Breast epithelium (tissue), 4 donors: ENCODE data around the gene LRRIQ3. TPM values are rescaled to one million over a fixed set of nuclear protein-coding genes. Genes with fewer than 3 reads are reported as not detected.

ENCODE experiments used
- DNase-seq, 2 donors: peaks; one replicate each; pipeline ENCODE4 v3.0.0-alpha.2; 2019; ENCODE audit warnings: low spot score in 2 of 2
- H3K27ac ChIP-seq, 2 donors: fragments of 200-600 bp; sonication (generic) in 1 of 2; one replicate each; pipeline ENCODE4 v1.5.1; 2016 to 2019; ENCODE audit warnings: mild to moderate bottlenecking in 1 of 2
- H3K27me3 ChIP-seq, 2 donors: fragments of 200-600 bp; sonication (generic) in 1 of 2; one replicate each; pipeline versions ENCODE4 v1.5.1 to v1.6.0; 2017 to 2019; ENCODE audit warnings: control low read depth in 1 of 2, mild to moderate bottlenecking in 1 of 2
- H3K36me3 ChIP-seq: fragments of 200-600 bp; one replicate; pipeline ENCODE4 v1.5.1; 2019
- H3K4me1 ChIP-seq, 2 donors: fragments of 200-600 bp; sonication (generic); one replicate each; pipeline ENCODE4 v1.5.1; 2016 to 2019; ENCODE audit warnings: control low read depth in 1 of 2
- H3K4me3 ChIP-seq, 3 donors: fragments of 200-600 bp; sonication (generic); 1 replicate in 2 of 3; 2 replicates in 1 of 3; pipeline ENCODE4 v1.5.1; 2016 to 2019; ENCODE audit warnings: mild to moderate bottlenecking in 3 of 3, moderate library complexity in 2 of 3
- H3K9me3 ChIP-seq, 2 donors: fragments of 200-600 bp; sonication (generic) in 1 of 2; one replicate each; pipeline ENCODE4 v1.5.1; 2016 to 2019; ENCODE audit warnings: control low read depth in 1 of 2
- POLR2A ChIP-seq: fragments of 450-650 bp; IDR thresholded peaks from one replicate; pipeline ENCODE4 v1.6.1; 2016; ENCODE audit warnings: antibody characterized with exemption, mild to moderate bottlenecking, moderate library complexity
- POLR2AphosphoS5 ChIP-seq, 3 donors: sonication (generic); formaldehyde crosslinking; IDR thresholded peaks; one replicate each; pipeline ENCODE4 v1.6.1; 2017; ENCODE audit warnings: antibody characterized with exemption in 3 of 3
- intact Hi-C: fragments of 100-400 bp; cut with DNase I; formaldehyde crosslinking; loops from one replicate; pipeline ENCODE4 v1.15.1; 2023; ENCODE audit warnings: low total_unique reads
- total RNA-seq, 3 donors: library from RNA; depleted of rRNA; stranded (reverse); fragments of >200 nt; gene quantifications; one replicate each; pipeline ENCODE4 v1.1.0, GENCODE V29; 2016
- TF ChIP-seq, protein P1 (sequence below), 3 donors: fragments of 450-650 bp; IDR thresholded peaks; one replicate each; pipeline ENCODE4 v1.5.1; 2016 to 2017; ENCODE audit warnings: antibody characterized with exemption in 3 of 3, mild to moderate bottlenecking in 3 of 3, moderate library complexity in 3 of 3

LRRIQ3 gene
- total RNA-seq, 3 donors from 2014 or later, result 0.33 to 2.6 (median 1.8) TPM

DNA sequence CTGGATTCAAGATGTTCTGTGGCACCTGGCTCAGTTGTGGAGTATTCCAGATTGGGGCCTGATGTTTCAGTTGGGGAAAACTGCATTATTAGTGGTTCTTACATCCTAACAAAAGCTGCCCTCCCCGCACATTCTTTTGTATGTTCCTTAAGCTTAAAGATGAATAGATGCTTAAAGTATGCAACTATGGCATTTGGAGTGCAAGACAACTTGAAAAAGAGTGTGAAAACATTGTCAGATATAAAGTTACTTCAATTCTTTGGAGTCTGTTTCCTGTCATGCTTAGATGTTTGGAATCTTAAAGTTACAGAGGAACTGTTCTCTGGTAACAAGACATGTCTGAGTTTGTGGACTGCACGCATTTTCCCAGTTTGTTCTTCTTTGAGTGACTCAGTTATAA is 7.3 kb upstream of the LRRIQ3 start:
- Histone ChIP-seq H3K36me3 (no peaks in the 10 kb centered on the region), H3K9me3 (peaks cover 0 to 3% of the 10 kb centered on the region in 2 donors), H3K27ac (no peak overlapping the region), H3K4me1 (no peaks in the 10 kb centered on the region), H3K27me3 (no peaks in the 10 kb centered on the region), H3K4me3 (no peak overlapping the region)
- intact Hi-C loops, result no loop called here
- no peak for DNase-seq
- TF ChIP-seq, protein P1, sequence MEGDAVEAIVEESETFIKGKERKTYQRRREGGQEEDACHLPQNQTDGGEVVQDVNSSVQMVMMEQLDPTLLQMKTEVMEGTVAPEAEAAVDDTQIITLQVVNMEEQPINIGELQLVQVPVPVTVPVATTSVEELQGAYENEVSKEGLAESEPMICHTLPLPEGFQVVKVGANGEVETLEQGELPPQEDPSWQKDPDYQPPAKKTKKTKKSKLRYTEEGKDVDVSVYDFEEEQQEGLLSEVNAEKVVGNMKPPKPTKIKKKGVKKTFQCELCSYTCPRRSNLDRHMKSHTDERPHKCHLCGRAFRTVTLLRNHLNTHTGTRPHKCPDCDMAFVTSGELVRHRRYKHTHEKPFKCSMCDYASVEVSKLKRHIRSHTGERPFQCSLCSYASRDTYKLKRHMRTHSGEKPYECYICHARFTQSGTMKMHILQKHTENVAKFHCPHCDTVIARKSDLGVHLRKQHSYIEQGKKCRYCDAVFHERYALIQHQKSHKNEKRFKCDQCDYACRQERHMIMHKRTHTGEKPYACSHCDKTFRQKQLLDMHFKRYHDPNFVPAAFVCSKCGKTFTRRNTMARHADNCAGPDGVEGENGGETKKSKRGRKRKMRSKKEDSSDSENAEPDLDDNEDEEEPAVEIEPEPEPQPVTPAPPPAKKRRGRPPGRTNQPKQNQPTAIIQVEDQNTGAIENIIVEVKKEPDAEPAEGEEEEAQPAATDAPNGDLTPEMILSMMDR (IDR thresholded peaks at IDR 0.05), result no peak
- TF ChIP-seq POLR2AphosphoS5 (IDR thresholded peaks at IDR 0.05) (no peak), POLR2A (no peak)

DNA sequence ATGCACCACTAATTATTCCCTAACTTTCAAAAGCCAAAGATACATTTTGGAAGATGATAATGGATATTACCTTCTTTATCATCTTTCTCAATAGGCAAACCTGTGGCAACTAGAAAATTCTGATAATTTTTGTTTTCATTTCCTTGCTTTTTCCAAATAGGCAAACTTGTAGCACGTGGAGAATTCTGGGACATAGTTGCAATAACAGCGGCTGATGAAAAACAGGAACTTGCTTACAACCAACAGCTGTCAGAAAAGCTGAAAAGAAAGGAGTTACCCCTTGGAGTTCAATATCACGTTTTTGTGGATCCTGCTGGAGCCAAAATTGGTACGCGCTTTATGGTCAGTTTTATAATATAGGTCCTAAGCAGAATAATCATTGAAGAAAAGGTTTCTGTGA is 1.5 kb upstream of the LRRIQ3 start:
- no peak overlapping the region for H3K27ac ChIP-seq
- intact Hi-C loops, result no loop called here
- no peaks in the 10 kb centered on the region for H3K27me3 ChIP-seq
- H3K36me3 ChIP-seq, result no peaks in the 10 kb centered on the region
- no peaks in the 10 kb centered on the region for H3K4me1 ChIP-seq
- DNase-seq, result no peak
- H3K9me3 ChIP-seq, result no peaks in the 10 kb centered on the region
- no peak overlapping the region for H3K4me3 ChIP-seq
- TF ChIP-seq POLR2A, result no peak
- TF ChIP-seq, protein P1 (IDR thresholded peaks at IDR 0.05), result no peak
- TF ChIP-seq POLR2AphosphoS5 (IDR thresholded peaks at IDR 0.05), result no peak

- intact Hi-C loops, result no loop called here
- H3K27ac ChIP-seq, result peak overlapping the region; percentile 86
- H3K27me3 ChIP-seq, result no peaks in the 10 kb centered on the region
- TF ChIP-seq, protein P1 (IDR thresholded peaks at IDR 0.05), result no peak
- TF ChIP-seq POLR2AphosphoS5 (IDR thresholded peaks at IDR 0.05) (no peak), POLR2A (no peak)
- no peaks in the 10 kb centered on the region for H3K4me1 ChIP-seq
- H3K4me3 ChIP-seq, result peak overlapping the region; percentile 66 to 72 (median 67)
- DNase-seq, result no peak
- no peaks in the 10 kb centered on the region for H3K36me3 ChIP-seq
- H3K9me3 ChIP-seq, result no peaks in the 10 kb centered on the region
Observed at GRCh38 chr1:74197255-74197654, 721 bp downstream of the LRRIQ3 start.

GRCh38 chr1:74195339-74195738 is 2.6 kb downstream of the LRRIQ3 start:
- Histone ChIP-seq H3K4me1 (no peaks in the 10 kb centered on the region), H3K27me3 (no peaks in the 10 kb centered on the region), H3K27ac (no peak overlapping the region), H3K9me3 (no peaks in the 10 kb centered on the region), H3K4me3 (no peak overlapping the region), H3K36me3 (no peaks in the 10 kb centered on the region)
- intact Hi-C loops, result no loop called here
- TF ChIP-seq, protein P1 (IDR thresholded peaks at IDR 0.05), result no peak
- TF ChIP-seq POLR2AphosphoS5 (IDR thresholded peaks at IDR 0.05), result no peak
- no peak for TF ChIP-seq POLR2A
- no peak for DNase-seq

DNA sequence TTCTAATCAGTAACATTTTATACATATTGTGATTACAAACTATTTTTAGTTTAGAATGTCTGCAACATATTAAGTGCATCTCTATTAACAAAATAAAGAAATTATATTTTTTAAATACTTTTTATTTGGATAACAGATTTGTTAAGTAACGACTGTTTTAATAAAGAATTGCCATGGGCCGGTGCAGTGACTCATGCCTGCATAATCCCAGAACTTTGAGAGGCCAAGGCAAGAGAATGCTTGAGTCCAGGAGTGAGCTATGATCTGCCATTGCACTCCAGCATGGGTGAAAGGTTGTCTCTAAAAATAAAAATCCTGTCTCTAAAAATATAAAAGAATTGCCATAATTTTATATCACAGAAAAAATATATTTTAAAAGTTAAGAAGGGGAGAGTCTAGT is 4.1 kb downstream of the LRRIQ3 start:
- no peak overlapping the region for H3K27ac ChIP-seq
- TF ChIP-seq POLR2A, result no peak
- no peak for TF ChIP-seq POLR2AphosphoS5 (IDR thresholded peaks at IDR 0.05)
- TF ChIP-seq, protein P1 (IDR thresholded peaks at IDR 0.05), result no peak
- H3K9me3 ChIP-seq, result no peaks in the 10 kb centered on the region
- H3K27me3 ChIP-seq, result no peaks in the 10 kb centered on the region
- no peak overlapping the region for H3K4me3 ChIP-seq
- no peak for DNase-seq
- intact Hi-C loops, result no loop called here
- H3K36me3 ChIP-seq, result no peaks in the 10 kb centered on the region
- H3K4me1 ChIP-seq, result no peaks in the 10 kb centered on the region
